Thyroid gland (tissue), 4 donors: ENCODE results near the gene OR2AG2.

ENCODE experiments used
- CTCF ChIP-seq, 6 experiments: fragments of 200-600 bp in 3 of 6; fragments of 450-650 bp in 3 of 6; sonication (generic) in 3 of 6; IDR thresholded peaks; one replicate each; pipeline ENCODE4 v1.5.1; 2016 to 2019; ENCODE audit warnings: antibody characterized with exemption in 6 of 6, mild to moderate bottlenecking in 2 of 6, inconsistent platforms in 1 of 6, moderate library complexity in 1 of 6
- POLR2A ChIP-seq, 2 donors: fragments of 450-650 bp; IDR thresholded peaks; one replicate each; pipeline ENCODE4 v1.6.1; 2017; ENCODE audit warnings: antibody characterized with exemption in 2 of 2, mild to moderate bottlenecking in 2 of 2, moderate library complexity in 1 of 2

- TF ChIP-seq CTCF (IDR thresholded peaks at IDR 0.05): no peak
- no peak for TF ChIP-seq POLR2A (IDR thresholded peaks at IDR 0.05)
These were observed 33.2 kb downstream of the OR2AG2 start for GRCh38 chr11:6738590-6738989.
